H1 (cell line): ENCODE results near the gene ERI3. TPM values are rescaled to one million over a fixed set of nuclear protein-coding genes. Genes with fewer than 3 reads are reported as not detected.

Source experiments
- ASH2L ChIP-seq: fragments of 200-600, 300-600 bp; sonication (generic); IDR thresholded peaks from one replicate; pipeline ENCODE4 v1.7.1; 2017; ENCODE audit warnings: low read length
- EGR1 ChIP-seq: IDR thresholded peaks from 2 replicates; pipeline ENCODE4 v1.6.1; 2011; ENCODE audit warnings: low read depth, low read length, borderline replicate concordance
- GTF2F1 ChIP-seq: IDR thresholded peaks from 2 replicates; pipeline ENCODE4 v1.6.1; 2012; ENCODE audit warnings: low read depth, low read length, improper control_type of control experiment, borderline replicate concordance
- HDAC6 ChIP-seq: IDR thresholded peaks from one replicate; pipeline ENCODE4 v1.7.1; 2012; ENCODE audit warnings: low read depth, mild to moderate bottlenecking, inconsistent platforms, low read length, moderate library complexity
- PHF8 ChIP-seq: fragments of 200-600 bp; sonication (generic); conservative IDR thresholded peaks from 2 replicates; pipeline ENCODE4 v1.7.1; 2012; ENCODE audit warnings: low read depth, mild to moderate bottlenecking, inconsistent platforms, low read length, moderate library complexity
- POLR2A ChIP-seq, 2 experiments: IDR thresholded peaks; 1 replicate in 1 of 2; 2 replicates in 1 of 2; pipeline ENCODE4 v1.6.1; 2011; ENCODE audit warnings: low read depth in 2 of 2, low read length in 2 of 2, mild to moderate bottlenecking in 2 of 2; ENCODE audit errors: control extremely low read depth in 1 of 2
- POLR2AphosphoS5 ChIP-seq: IDR thresholded peaks from 2 replicates; pipeline ENCODE4 v1.6.1; 2011; ENCODE audit warnings: low read depth, low read length
- RXRA ChIP-seq: IDR thresholded peaks from 2 replicates; pipeline ENCODE4 v1.6.1; 2011; ENCODE audit warnings: low read depth, mild to moderate bottlenecking, low read length, moderate library complexity; ENCODE audit not compliant: insufficient read depth
- SP2 ChIP-seq: IDR thresholded peaks from 2 replicates; pipeline ENCODE4 v1.6.1; 2012; ENCODE audit warnings: mild to moderate bottlenecking, low read length, inconsistent platforms
- SRF ChIP-seq: IDR thresholded peaks from 2 replicates; pipeline ENCODE4 v1.6.1; 2011; ENCODE audit warnings: mild to moderate bottlenecking, low read depth, low read length, moderate library complexity
- TEAD4 ChIP-seq: IDR thresholded peaks from 2 replicates; pipeline ENCODE4 v1.6.1; 2012; ENCODE audit warnings: low read depth, low read length, inconsistent platforms, mixed read lengths
- polyA plus RNA-seq, 7 experiments: library from polyadenylated mRNA; depleted of rRNA in 3 of 7; stranded (reverse) in 5 of 7; unstranded in 2 of 7; fragments of >200 nt in 5 of 7; fragments of 200-250 nt in 2 of 7; gene quantifications; 1 replicate in 5 of 7; 2 replicates in 1 of 7; 4 replicates in 1 of 7; pipeline versions ENCODE4 v1.2.1 to v1.2.3, GENCODE V29; 2011 to 2013; ENCODE audit warnings: missing spikeins in 2 of 7, mixed read lengths in 2 of 7
- total RNA-seq: library from RNA; stranded (reverse); fragmentation: NEBNext Ultra II Directional; extraction: Animal tissue kit (Norgen Biotek cat#: 25700); gene quantifications from 2 replicates; pipeline ENCODE4 v1.2.1, GENCODE V29; 2021
- TF ChIP-seq, protein P1 (sequence below): fragments of 300-600 bp; sonication (generic); IDR thresholded peaks from 2 replicates; pipeline ENCODE4 v1.7.1; 2012; ENCODE audit warnings: low read length, moderate library complexity, mild to moderate bottlenecking, inconsistent platforms; ENCODE audit not compliant: insufficient replicate concordance
- TF ChIP-seq, protein P2 (sequence below): IDR thresholded peaks from 2 replicates; pipeline ENCODE4 v1.6.1; 2012; ENCODE audit warnings: inconsistent platforms

The ERI3 gene
- total and polyA plus RNA-seq, 2 of the 8 experiments (the other 6 are each of a cell fraction or from before 2014, with no cell fraction given): 81.1 to 199 TPM

DNA sequence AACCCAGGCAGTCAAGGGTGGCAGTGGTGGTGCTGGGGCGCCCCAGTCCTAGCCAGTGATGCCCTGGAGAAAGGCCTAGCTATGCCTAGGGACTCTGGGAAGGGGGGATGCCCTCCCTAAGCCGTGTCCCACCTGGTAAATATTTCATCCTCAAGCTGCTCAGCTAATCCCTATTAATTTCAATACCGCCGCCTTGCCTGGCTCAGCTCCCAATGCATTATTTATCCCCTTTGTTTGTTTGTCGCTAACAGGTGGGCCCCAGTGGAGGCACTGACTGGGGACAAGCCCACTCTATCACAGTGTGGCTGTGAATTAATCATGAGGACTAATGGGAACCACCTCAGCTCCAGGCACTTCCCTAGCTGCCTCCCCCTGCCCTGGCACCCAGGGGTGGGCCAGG, 119.2 kb downstream of the ERI3 start (continued):
- TF ChIP-seq, protein P1, sequence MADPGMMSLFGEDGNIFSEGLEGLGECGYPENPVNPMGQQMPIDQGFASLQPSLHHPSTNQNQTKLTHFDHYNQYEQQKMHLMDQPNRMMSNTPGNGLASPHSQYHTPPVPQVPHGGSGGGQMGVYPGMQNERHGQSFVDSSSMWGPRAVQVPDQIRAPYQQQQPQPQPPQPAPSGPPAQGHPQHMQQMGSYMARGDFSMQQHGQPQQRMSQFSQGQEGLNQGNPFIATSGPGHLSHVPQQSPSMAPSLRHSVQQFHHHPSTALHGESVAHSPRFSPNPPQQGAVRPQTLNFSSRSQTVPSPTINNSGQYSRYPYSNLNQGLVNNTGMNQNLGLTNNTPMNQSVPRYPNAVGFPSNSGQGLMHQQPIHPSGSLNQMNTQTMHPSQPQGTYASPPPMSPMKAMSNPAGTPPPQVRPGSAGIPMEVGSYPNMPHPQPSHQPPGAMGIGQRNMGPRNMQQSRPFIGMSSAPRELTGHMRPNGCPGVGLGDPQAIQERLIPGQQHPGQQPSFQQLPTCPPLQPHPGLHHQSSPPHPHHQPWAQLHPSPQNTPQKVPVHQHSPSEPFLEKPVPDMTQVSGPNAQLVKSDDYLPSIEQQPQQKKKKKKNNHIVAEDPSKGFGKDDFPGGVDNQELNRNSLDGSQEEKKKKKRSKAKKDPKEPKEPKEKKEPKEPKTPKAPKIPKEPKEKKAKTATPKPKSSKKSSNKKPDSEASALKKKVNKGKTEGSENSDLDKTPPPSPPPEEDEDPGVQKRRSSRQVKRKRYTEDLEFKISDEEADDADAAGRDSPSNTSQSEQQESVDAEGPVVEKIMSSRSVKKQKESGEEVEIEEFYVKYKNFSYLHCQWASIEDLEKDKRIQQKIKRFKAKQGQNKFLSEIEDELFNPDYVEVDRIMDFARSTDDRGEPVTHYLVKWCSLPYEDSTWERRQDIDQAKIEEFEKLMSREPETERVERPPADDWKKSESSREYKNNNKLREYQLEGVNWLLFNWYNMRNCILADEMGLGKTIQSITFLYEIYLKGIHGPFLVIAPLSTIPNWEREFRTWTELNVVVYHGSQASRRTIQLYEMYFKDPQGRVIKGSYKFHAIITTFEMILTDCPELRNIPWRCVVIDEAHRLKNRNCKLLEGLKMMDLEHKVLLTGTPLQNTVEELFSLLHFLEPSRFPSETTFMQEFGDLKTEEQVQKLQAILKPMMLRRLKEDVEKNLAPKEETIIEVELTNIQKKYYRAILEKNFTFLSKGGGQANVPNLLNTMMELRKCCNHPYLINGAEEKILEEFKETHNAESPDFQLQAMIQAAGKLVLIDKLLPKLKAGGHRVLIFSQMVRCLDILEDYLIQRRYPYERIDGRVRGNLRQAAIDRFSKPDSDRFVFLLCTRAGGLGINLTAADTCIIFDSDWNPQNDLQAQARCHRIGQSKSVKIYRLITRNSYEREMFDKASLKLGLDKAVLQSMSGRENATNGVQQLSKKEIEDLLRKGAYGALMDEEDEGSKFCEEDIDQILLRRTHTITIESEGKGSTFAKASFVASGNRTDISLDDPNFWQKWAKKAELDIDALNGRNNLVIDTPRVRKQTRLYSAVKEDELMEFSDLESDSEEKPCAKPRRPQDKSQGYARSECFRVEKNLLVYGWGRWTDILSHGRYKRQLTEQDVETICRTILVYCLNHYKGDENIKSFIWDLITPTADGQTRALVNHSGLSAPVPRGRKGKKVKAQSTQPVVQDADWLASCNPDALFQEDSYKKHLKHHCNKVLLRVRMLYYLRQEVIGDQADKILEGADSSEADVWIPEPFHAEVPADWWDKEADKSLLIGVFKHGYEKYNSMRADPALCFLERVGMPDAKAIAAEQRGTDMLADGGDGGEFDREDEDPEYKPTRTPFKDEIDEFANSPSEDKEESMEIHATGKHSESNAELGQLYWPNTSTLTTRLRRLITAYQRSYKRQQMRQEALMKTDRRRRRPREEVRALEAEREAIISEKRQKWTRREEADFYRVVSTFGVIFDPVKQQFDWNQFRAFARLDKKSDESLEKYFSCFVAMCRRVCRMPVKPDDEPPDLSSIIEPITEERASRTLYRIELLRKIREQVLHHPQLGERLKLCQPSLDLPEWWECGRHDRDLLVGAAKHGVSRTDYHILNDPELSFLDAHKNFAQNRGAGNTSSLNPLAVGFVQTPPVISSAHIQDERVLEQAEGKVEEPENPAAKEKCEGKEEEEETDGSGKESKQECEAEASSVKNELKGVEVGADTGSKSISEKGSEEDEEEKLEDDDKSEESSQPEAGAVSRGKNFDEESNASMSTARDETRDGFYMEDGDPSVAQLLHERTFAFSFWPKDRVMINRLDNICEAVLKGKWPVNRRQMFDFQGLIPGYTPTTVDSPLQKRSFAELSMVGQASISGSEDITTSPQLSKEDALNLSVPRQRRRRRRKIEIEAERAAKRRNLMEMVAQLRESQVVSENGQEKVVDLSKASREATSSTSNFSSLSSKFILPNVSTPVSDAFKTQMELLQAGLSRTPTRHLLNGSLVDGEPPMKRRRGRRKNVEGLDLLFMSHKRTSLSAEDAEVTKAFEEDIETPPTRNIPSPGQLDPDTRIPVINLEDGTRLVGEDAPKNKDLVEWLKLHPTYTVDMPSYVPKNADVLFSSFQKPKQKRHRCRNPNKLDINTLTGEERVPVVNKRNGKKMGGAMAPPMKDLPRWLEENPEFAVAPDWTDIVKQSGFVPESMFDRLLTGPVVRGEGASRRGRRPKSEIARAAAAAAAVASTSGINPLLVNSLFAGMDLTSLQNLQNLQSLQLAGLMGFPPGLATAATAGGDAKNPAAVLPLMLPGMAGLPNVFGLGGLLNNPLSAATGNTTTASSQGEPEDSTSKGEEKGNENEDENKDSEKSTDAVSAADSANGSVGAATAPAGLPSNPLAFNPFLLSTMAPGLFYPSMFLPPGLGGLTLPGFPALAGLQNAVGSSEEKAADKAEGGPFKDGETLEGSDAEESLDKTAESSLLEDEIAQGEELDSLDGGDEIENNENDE: no peak
- TF ChIP-seq ASH2L: no peak
- no peak for TF ChIP-seq SRF
- no peak for TF ChIP-seq POLR2A (IDR thresholded peaks at IDR 0.05; ENCODE audit: control extremely low read depth in 1 of 2, low read depth in 2 of 2, low read length in 2 of 2)
- no peak for TF ChIP-seq RXRA
- no peak for TF ChIP-seq SP2
- TF ChIP-seq HDAC6: no peak
- no peak for TF ChIP-seq POLR2AphosphoS5
- TF ChIP-seq EGR1: no peak
- no peak for TF ChIP-seq GTF2F1
- no peak for TF ChIP-seq PHF8
- TF ChIP-seq, protein P2, sequence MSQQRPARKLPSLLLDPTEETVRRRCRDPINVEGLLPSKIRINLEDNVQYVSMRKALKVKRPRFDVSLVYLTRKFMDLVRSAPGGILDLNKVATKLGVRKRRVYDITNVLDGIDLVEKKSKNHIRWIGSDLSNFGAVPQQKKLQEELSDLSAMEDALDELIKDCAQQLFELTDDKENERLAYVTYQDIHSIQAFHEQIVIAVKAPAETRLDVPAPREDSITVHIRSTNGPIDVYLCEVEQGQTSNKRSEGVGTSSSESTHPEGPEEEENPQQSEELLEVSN: no peak
- TF ChIP-seq TEAD4: no peak
